ENCODE measurements around the gene HYDIN. TPM values are rescaled to one million over a fixed set of nuclear protein-coding genes. Genes with fewer than 3 reads are reported as not detected.
"Not testable (repeated sequence)": the region's sequence is repeated elsewhere in the genome, so short reads cannot be mapped to it uniquely, and the experiment has no call there.

HYDIN gene
- polyA plus RNA-seq, 3 donors = 0.07 to 0.70 (median 0.67) TPM

GRCh38 chr16:71028032-71028727, 202.3 kb downstream of the HYDIN start:
- not testable (repeated sequence) for H3K27ac ChIP-seq (ENCODE audit: low read depth, low read length)
- WGBS, 3 donors = 39 to 53% (median 44%) methylated on average over 7 of the region's 8 CpGs

GRCh38 chr16:71027511-71027910, 203.0 kb downstream of the HYDIN start:
- H3K27ac ChIP-seq (ENCODE audit: low read depth, low read length) = not testable (repeated sequence)
- 14 to 30% (median 22%) methylated on average over 1 of the region's 8 CpGs for WGBS, 3 donors

DNA sequence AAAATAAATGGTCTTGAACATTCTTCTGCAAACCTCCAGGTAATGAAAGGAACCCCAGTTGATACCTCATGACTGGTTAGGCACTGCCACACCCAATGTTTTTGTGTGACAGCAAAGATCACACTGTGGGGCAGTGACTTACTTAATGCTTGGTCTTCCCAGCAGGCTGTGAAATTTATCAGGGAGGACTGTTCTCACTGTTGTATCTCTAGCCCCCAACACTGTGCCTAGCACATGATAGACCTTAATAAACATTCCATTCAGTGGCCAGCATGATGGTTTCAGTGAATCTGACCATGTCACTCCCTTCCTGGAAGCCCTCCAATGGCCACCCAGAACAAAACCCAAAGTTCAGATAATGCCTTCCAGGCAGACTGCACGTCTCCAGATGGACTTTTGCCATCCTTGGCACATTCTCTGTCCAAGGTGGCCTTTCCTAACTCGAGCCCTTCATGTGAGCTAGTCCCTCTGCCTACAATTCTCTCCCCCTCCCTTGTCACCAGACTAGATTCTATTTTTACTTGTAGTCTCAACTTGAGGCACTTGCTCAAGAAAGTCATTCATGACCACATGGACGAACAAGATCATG, 206.6 kb downstream of the HYDIN start:
- not testable (repeated sequence) for H3K27ac ChIP-seq (ENCODE audit: low read depth, low read length)
- 44 to 64% (median 55%) methylated on average over 3 of the region's 3 CpGs for WGBS, 3 donors

DNA sequence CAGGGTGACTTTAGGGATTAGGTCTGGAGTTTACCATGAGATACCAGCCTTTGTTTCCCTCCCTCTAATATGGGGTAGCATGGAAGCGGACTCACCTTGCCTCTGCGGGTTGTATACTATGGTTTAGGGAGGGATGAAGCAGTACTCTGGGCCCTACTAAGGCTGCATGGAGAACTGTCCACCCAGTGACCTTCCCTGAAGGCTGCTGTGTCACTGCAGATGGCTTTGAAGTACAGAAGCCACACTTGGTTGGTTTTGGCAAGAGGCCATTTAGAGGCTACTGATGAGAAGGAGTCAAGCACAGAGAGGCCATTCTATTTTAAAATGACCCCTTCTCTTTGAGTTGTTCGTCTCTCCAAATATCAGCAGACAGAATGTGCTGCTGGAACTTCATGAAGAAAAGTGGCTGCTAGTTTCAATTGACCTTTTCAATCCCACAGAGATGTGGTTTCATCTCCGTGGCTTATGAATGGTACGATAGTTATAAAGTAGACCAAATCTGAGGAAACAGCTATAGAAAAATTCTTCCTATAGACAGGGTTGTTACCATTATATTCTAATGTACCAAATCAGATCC, 208.5 kb downstream of the HYDIN start:
- H3K27ac ChIP-seq (ENCODE audit: low read depth, low read length) = not testable (repeated sequence)
- 81 to 88% (median 82%) methylated on average over 3 of the region's 5 CpGs for WGBS, 3 donors

DNA sequence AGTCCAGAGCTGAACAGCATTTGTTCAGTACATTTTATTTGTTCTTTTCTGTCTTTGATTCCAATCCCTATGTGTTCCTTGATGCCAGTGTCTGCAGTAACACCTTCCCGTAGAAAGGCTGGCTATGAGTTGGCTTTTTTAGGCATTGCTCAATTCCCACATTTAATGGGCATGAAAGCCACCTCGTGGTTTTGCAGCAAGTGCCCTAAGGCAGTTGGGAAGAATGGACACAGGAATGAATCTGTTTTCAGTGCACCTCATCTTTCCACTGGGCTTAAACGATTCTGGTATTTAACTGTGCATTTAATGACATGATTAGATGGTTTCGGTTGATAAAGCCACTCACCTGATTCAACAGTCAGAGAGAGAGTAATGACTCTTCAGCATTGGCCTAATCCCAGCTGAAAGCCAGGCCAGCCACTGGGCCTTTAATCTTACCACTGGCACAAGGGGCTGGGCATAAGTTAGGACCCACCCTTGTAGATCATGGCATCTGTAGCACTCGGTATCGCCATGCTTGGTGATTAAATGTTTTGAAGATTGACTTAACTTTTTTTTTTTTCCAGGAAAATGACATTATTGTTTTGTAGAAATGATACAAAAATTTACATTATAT, 211.3 kb downstream of the HYDIN start:
- H3K27ac ChIP-seq (ENCODE audit: low read depth, low read length) = not testable (repeated sequence)
- WGBS, 3 donors = 67 to 83% (median 76%) methylated on average over 4 to 5 of the region's 6 CpGs

DNA sequence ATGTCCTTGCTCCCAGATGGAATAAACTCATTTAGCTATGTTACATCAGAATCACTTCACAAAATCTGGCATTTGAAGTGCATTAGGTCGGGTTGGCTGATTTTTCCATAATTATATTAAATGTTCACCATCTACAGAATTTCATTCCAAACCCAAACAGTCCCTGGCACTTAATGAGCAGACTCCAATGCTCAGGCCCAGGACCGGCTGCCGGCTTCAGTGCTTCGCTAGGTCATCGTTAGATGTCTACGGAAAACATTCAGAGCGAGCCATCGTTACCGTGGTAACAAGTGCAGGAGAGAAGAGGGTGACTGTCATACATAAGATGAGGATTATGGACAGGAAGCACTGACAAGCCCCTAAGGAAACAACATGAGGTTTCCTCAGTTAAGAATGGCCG, 215.1 kb downstream of the HYDIN start:
- H3K27ac ChIP-seq (ENCODE audit: low read depth, low read length) = not testable (repeated sequence)
- WGBS, 3 donors = 81 to 100% (median 95%) methylated on average over 3 to 5 of the region's 10 CpGs

DNA sequence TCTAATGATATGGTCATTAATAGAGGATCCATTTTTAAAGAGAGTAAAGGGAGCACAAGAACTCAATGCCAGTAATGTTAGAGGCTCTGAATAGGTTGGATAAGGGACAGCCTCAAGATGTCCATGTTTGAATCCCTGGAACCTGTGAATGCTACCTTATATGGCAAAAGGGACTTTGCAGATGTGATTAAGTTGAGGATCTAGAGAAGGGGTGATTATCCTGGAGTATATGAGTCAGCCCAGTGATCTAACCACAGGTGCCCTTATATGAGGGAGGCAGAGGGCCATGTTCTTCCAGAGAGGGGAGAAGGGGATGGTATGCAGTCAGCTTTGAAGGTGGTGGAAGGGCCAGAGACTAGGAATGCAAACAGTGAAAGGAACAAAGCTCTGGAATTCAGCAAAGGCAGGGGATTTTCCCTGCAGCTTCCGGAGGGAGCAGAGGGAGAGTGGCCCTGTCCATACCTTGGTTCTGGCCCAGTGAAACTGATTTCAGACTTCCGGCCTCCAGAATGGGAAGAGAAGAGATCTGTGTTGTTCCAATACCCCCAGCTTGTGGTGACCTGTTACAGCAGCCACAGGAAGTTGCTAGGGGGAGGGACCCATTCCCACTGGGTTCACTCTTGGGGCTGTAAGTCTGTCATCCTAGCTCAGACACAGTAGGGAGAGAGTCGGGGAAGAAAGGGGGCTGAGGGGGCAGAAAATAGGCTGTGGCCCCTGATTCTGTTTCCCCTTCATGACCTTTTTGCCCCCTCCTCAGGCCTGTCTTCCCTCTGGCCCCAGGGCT, 220.9 kb downstream of the HYDIN start:
- WGBS, 3 donors = no CpG with 5 or more reads among the region's 3 CpGs
- H3K27ac ChIP-seq (ENCODE audit: low read depth, low read length) = not testable (repeated sequence)

GRCh38 chr16:71006516-71006915, 224.0 kb downstream of the HYDIN start:
- not testable (repeated sequence) for H3K27ac ChIP-seq (ENCODE audit: low read depth, low read length)
- WGBS, 3 donors = 51 to 58% (median 56%) methylated on average over 3 of the region's 3 CpGs

- WGBS, 3 donors = 5 to 14% (median 7%) methylated on average over 2 of the region's 2 CpGs
- not testable (repeated sequence) for H3K27ac ChIP-seq (ENCODE audit: low read depth, low read length)
These were observed 230.8 kb downstream of the HYDIN start for GRCh38 chr16:70999735-71000134.

GRCh38 chr16:70995799-70996198, 234.7 kb downstream of the HYDIN start:
- WGBS, 3 donors = 65 to 80% (median 71%) methylated on average over 1 to 2 of the region's 2 CpGs

GRCh38 chr16:70992511-70992910, 238.0 kb downstream of the HYDIN start:
- WGBS, 3 donors = 73 to 81% (median 81%) methylated on average over 3 to 4 of the region's 4 CpGs
- not testable (repeated sequence) for H3K27ac ChIP-seq (ENCODE audit: low read depth, low read length)

More at GRCh38 chr16:70995799-70996198, 234.7 kb downstream of the HYDIN start:
- not testable (repeated sequence) for H3K27ac ChIP-seq (ENCODE audit: low read depth, low read length)

GRCh38 chr16:70987019-70987715, 243.4 kb downstream of the HYDIN start:
- H3K27ac ChIP-seq (ENCODE audit: low read depth, low read length) = not testable (repeated sequence)
- WGBS, 3 donors = 36 to 61% (median 43%) methylated on average over 4 to 5 of the region's 9 CpGs

- WGBS, 3 donors = 19 to 49% (median 47%) methylated on average over 5 of the region's 6 CpGs
- H3K27ac ChIP-seq (ENCODE audit: low read depth, low read length) = not testable (repeated sequence)
These were observed 245.8 kb downstream of the HYDIN start for GRCh38 chr16:70984675-70985074.

DNA sequence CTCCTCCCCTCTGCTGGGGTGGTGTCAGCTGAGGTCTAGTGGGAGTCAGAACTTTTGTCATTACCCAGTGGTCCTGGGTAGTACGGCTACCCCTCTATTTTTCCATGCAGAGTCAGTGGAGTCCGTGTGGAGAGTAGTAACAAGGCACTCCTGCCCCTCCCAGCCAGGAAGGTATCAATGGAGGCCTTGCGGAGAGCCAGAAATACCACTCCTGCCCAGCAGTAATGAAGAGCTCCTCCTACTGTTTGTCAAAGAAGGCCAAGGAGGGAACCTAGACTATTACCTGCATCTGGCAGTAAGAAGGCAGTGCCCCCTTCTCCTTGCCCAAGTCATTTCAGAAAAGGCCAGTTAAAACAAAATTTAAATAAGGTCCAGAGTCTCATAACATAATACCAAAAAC, 262.2 kb downstream of the HYDIN start:
- H3K27ac ChIP-seq (ENCODE audit: low read depth, low read length) = not testable (repeated sequence)
- 73 to 90% (median 80%) methylated on average over 1 of the region's 3 CpGs for WGBS, 3 donors

- H3K27ac ChIP-seq (ENCODE audit: low read depth, low read length) = not testable (repeated sequence)
- WGBS, 3 donors = 50 to 66% (median 56%) methylated on average over 1 to 3 of the region's 3 CpGs
These were observed 270.4 kb downstream of the HYDIN start for GRCh38 chr16:70960169-70960568.

DNA sequence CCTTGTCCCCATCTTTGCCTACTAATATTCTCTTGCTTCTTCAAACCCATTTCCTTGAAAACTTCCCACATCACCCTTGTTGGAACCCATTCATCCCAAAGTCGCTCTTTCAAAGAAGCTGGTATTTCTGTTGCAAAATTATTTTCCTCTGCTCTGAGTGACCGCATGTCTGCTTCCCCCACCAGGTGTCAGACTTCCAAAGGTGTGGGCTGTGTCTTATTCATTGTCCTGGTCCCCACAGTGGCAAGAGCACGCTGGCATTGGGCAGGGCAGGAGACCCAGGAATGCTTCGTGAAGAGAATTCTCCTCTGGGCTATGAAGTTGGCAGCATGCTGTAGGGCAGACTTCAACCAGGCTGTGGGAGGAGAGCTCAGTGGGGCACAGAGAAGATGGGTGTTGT, 275.6 kb downstream of the HYDIN start:
- WGBS, 3 donors = 83 to 89% (median 86%) methylated on average over 2 to 3 of the region's 4 CpGs
- not testable (repeated sequence) for H3K27ac ChIP-seq (ENCODE audit: low read depth, low read length)

DNA sequence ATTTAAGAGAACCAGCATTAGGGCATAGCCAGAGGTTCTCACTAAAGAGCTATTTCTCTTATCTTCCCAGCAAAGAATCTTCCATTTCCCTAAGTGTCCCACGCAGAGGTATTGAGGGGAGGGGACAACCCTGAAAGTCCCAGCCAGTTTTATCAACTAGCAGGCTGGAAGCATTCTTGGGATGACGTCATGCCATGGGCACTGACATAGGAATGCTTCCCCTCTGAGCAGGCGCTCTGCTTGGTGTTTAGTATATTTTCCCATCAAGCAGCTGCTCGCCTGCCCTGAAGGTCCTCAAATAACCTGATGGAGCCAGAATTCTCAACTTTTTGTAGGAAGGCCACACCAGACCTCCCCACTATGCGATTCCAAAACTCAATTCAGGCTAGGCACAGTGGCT, 276.7 kb downstream of the HYDIN start:
- H3K27ac ChIP-seq (ENCODE audit: low read depth, low read length) = not testable (repeated sequence)
- WGBS, 3 donors = no CpG with 5 or more reads among the region's 5 CpGs

DNA sequence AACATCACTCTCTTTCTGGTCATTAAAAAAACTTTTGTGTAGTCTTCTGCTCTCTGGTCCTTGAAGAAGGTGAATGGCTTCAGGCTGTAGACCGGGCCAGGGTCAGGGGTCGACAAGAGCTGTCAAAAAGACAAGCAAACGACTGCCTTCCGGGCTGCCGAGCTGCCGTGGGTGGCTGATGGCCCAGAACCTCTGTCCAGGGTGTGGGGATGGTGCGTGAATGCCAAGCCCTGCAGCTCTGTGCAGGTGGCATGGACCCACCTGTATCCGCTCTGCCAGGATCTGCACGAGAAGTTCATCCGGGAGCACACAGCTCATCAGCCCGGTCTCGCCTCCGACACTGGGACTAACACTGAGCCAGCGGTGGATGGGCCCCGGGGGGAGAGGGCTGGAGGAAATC, 287.0 kb downstream of the HYDIN start:
- 65 to 74% (median 72%) methylated on average over 14 to 15 of the region's 15 CpGs for WGBS, 3 donors
- not testable (repeated sequence) for H3K27ac ChIP-seq (ENCODE audit: low read depth, low read length)

All from adipose tissue (tissue), 3 donors.